Neutrophil (primary cell): ENCODE results near the gene C1orf141.

Source experiments
- H3K27ac ChIP-seq: fragments of 200-600 bp; sonication (generic); 2 replicates; pipeline ENCODE4 v1.5.1; 2016; ENCODE audit warnings: mild to moderate bottlenecking, moderate library complexity
- H3K27me3 ChIP-seq: fragments of 200-600 bp; sonication (generic); 2 replicates; pipeline ENCODE4 v1.6.0; 2016; ENCODE audit warnings: mild to moderate bottlenecking
- H3K36me3 ChIP-seq: fragments of 200-600 bp; sonication (generic); 2 replicates; pipeline ENCODE4 v1.5.1; 2017
- H3K4me1 ChIP-seq, 2 experiments: fragments of 200-600 bp in 1 of 2; sonication (generic) in 1 of 2; 1 replicate in 1 of 2; 2 replicates in 1 of 2; pipeline versions ENCODE4 v1.5.1 to v1.6.1; 2013 to 2016; ENCODE audit warnings: low read depth in 1 of 2, low read length in 1 of 2, mild to moderate bottlenecking in 1 of 2, moderate library complexity in 1 of 2; ENCODE audit not compliant: control insufficient read depth in 1 of 2, insufficient read depth in 1 of 2
- H3K4me3 ChIP-seq, 2 experiments: fragments of 200-600 bp in 1 of 2; sonication (generic) in 1 of 2; 1 replicate in 1 of 2; 2 replicates in 1 of 2; pipeline ENCODE4 v1.5.1; 2013 to 2016; ENCODE audit warnings: low read depth in 1 of 2, low read length in 1 of 2, mild to moderate bottlenecking in 1 of 2, moderate library complexity in 1 of 2
- H3K9me3 ChIP-seq: fragments of 200-600 bp; sonication (generic); 2 replicates; pipeline ENCODE4 v1.5.1; 2016
- CTCF ChIP-seq: fragments of 200-600 bp; sonication (generic); IDR thresholded peaks from 2 replicates; pipeline ENCODE4 v1.5.1; 2016; ENCODE audit warnings: antibody characterized with exemption

C1orf141 gene

GRCh38 chr1:67110352-67110751 is 24.4 kb downstream of the C1orf141 start:
- TF ChIP-seq CTCF, result no peak
- H3K4me3 ChIP-seq, result no peak overlapping the region

GRCh38 chr1:67105508-67105907 is 29.3 kb downstream of the C1orf141 start:
- H3K36me3 ChIP-seq, result no peaks in the 10 kb centered on the region
- H3K4me3 ChIP-seq, result no peak overlapping the region
- H3K9me3 ChIP-seq, result no peaks in the 10 kb centered on the region
- H3K4me1 ChIP-seq, result no peaks in the 10 kb centered on the region
- H3K27ac ChIP-seq, result no peak overlapping the region
- no peak for TF ChIP-seq CTCF
- H3K27me3 ChIP-seq, result no peaks in the 10 kb centered on the region

More at GRCh38 chr1:67110352-67110751, 24.4 kb downstream of the C1orf141 start:
- Histone ChIP-seq H3K4me1 (no peaks in the 10 kb centered on the region), H3K27ac (no peak overlapping the region), H3K27me3 (no peaks in the 10 kb centered on the region), H3K36me3 (no peaks in the 10 kb centered on the region), H3K9me3 (no peaks in the 10 kb centered on the region)

GRCh38 chr1:67103548-67103947 is 31.2 kb downstream of the C1orf141 start:
- Histone ChIP-seq H3K27me3 (no peaks in the 10 kb centered on the region), H3K4me1 (no peaks in the 10 kb centered on the region), H3K9me3 (no peaks in the 10 kb centered on the region), H3K36me3 (no peaks in the 10 kb centered on the region), H3K27ac (no peak overlapping the region), H3K4me3 (no peak overlapping the region)
- TF ChIP-seq CTCF, result no peak

GRCh38 chr1:67100833-67101232 is 33.9 kb downstream of the C1orf141 start:
- H3K36me3 ChIP-seq, result no peaks in the 10 kb centered on the region
- no peak overlapping the region for H3K4me3 ChIP-seq
- no peaks in the 10 kb centered on the region for H3K9me3 ChIP-seq
- no peaks in the 10 kb centered on the region for H3K27me3 ChIP-seq
- H3K27ac ChIP-seq, result no peak overlapping the region
- H3K4me1 ChIP-seq, result no peaks in the 10 kb centered on the region
- TF ChIP-seq CTCF, result no peak

- Histone ChIP-seq H3K27ac (no peak overlapping the region), H3K36me3 (no peaks in the 10 kb centered on the region), H3K4me1 (no peaks in the 10 kb centered on the region), H3K27me3 (no peaks in the 10 kb centered on the region), H3K4me3 (no peak overlapping the region), H3K9me3 (no peaks in the 10 kb centered on the region)
- TF ChIP-seq CTCF, result no peak
These were observed 37.5 kb downstream of the C1orf141 start for GRCh38 chr1:67097305-67097704.

GRCh38 chr1:67094191-67094590 is 40.6 kb downstream of the C1orf141 start:
- Histone ChIP-seq H3K4me1 (no peaks in the 10 kb centered on the region), H3K4me3 (no peak overlapping the region), H3K27ac (no peak overlapping the region), H3K9me3 (no peaks in the 10 kb centered on the region), H3K36me3 (no peaks in the 10 kb centered on the region), H3K27me3 (no peaks in the 10 kb centered on the region)
- no peak for TF ChIP-seq CTCF
